ENCODE measurements around the gene CHN2.

Gene CHN2

DNA sequence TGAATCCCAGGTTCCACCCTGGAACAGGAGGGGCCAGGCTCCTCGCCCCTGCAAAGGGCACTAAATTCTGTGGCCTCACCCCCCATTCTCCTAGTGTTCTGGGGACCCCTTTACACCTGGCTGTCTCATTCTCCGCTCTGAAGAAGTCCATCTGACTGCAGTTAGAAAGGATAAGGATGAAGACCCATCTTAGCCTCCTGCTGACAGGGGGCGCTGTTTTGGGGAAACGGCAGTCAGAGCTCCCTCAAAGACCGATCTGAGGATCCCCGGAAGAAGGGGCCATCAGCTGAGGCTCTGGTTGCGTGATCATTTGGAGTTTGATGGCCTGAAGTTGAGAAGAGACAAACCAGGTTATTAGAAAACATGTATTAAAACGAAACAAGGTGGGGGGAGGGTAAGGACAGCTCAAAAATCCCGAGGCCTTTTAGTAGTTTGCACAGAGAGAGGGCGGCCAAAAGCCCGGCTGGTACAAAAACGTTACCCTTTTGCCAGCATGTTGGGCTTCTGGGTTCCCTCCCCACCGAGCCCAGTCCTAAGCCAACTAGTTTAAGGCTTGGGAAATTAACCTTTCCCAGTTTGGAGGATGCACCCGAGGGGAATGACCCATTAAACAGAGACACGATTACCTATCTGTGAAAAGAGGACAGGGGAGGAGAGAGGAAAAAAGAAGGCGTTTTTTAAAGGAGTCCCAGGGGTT lies 102.8 kb downstream of the CHN2 start:
- Histone ChIP-seq H3K27ac (no peak overlapping the region), H3K27me3 (ENCODE audit: control insufficient read depth, insufficient read depth, low read length) (no peaks in the 10 kb centered on the region), H3K9me3 (ENCODE audit: control insufficient read depth, low read length) (no peaks in the 10 kb centered on the region), H3K4me1 (no peaks in the 10 kb centered on the region), H3K4me2 (ENCODE audit: low read length) (no peak overlapping the region), H3K9ac (no peak overlapping the region), H3K79me2 (no peaks in the 10 kb centered on the region), H3K4me3 (ENCODE audit: low read depth, low read length) (no peak overlapping the region), H3K36me3 (ENCODE audit: control insufficient read depth, insufficient read depth, low read length) (no peaks in the 10 kb centered on the region), H2AFZ (no peak overlapping the region)
- TF ChIP-seq, protein P1, sequence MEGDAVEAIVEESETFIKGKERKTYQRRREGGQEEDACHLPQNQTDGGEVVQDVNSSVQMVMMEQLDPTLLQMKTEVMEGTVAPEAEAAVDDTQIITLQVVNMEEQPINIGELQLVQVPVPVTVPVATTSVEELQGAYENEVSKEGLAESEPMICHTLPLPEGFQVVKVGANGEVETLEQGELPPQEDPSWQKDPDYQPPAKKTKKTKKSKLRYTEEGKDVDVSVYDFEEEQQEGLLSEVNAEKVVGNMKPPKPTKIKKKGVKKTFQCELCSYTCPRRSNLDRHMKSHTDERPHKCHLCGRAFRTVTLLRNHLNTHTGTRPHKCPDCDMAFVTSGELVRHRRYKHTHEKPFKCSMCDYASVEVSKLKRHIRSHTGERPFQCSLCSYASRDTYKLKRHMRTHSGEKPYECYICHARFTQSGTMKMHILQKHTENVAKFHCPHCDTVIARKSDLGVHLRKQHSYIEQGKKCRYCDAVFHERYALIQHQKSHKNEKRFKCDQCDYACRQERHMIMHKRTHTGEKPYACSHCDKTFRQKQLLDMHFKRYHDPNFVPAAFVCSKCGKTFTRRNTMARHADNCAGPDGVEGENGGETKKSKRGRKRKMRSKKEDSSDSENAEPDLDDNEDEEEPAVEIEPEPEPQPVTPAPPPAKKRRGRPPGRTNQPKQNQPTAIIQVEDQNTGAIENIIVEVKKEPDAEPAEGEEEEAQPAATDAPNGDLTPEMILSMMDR (IDR thresholded peaks at IDR 0.05): no peak

DNA sequence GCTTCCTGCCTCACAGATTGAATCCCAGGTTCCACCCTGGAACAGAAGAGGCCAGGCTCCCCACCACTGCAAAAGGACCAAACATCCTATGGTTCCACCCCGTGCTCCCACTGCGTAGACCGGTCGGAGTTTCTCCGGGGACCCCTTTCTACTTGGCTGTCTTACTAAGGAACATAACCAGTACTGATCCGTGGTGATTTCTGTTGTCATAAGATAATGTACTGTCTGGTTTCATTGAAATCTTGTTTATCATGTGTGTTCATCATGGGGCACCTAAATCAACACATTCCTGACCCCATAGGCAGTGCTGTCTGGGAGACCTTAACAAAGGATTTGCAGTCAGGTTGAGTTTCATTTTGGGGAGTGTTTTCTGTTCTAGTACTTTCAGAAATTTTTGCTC lies 104.5 kb downstream of the CHN2 start:
- TF ChIP-seq, protein P1 (IDR thresholded peaks at IDR 0.05): no peak
- Histone ChIP-seq H3K9ac (no peak overlapping the region), H3K4me2 (ENCODE audit: low read length) (no peak overlapping the region), H3K36me3 (ENCODE audit: control insufficient read depth, insufficient read depth, low read length) (no peaks in the 10 kb centered on the region), H2AFZ (no peak overlapping the region), H3K27me3 (ENCODE audit: control insufficient read depth, insufficient read depth, low read length) (no peaks in the 10 kb centered on the region), H3K79me2 (no peaks in the 10 kb centered on the region), H3K4me1 (no peaks in the 10 kb centered on the region), H3K27ac (no peak overlapping the region), H3K9me3 (ENCODE audit: control insufficient read depth, low read length) (no peaks in the 10 kb centered on the region), H3K4me3 (ENCODE audit: low read depth, low read length) (no peak overlapping the region)

DNA sequence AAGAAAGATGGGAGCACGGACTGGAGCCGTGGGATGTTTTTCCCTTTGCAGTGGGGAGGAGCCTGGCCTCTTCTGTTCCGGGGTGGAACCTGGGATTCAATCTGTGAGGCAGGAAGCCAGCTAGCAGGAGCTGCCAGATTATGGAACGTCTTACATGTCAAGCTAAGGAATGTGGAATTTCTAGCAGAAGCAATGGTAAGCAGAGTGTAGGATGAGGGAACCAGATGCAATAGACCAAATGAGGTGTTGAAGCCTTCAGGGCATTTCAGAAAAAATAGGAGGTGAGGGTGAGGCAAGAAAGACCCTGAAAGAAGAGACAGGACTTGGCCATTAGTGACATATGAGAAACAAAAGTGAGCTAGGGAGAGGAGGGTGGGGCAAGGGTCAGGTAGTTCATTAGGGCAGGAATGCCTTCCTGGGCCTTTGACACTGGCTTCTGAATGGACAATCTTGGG lies 105.5 kb downstream of the CHN2 start:
- Histone ChIP-seq H3K4me1 (no peaks in the 10 kb centered on the region), H3K9ac (no peak overlapping the region), H3K36me3 (ENCODE audit: control insufficient read depth, insufficient read depth, low read length) (no peaks in the 10 kb centered on the region), H2AFZ (no peak overlapping the region), H3K27ac (no peak overlapping the region), H3K27me3 (ENCODE audit: control insufficient read depth, insufficient read depth, low read length) (no peaks in the 10 kb centered on the region), H3K4me2 (ENCODE audit: low read length) (no peak overlapping the region), H3K9me3 (ENCODE audit: control insufficient read depth, low read length) (no peaks in the 10 kb centered on the region), H3K4me3 (ENCODE audit: low read depth, low read length) (no peak overlapping the region), H3K79me2 (no peaks in the 10 kb centered on the region)
- TF ChIP-seq, protein P1 (IDR thresholded peaks at IDR 0.05): no peak

DNA sequence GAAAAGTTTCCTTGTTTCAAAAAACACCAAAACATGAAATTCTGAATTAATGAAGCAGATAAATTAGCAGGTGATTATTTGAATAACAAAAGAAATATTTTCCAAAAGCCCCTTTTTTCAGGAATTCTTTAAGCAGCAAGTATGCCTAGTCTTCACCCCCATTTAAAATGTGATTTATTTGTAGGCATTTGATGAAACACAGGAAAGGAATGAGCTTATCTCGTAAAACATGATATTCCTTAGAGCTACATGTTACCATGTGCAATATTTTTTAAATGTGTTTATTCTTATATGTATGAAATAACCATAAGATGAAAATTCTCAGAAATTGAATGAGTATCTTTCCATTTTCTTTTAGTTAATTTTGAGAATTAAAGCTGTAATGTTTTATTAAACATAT lies 106.1 kb downstream of the CHN2 start:
- no peaks in the 10 kb centered on the region for H3K79me2 ChIP-seq
- no peak overlapping the region for H2AFZ ChIP-seq
- no peak overlapping the region for H3K4me3 ChIP-seq (ENCODE audit: low read depth, low read length)
- H3K9ac ChIP-seq: no peak overlapping the region
- H3K4me1 ChIP-seq: no peaks in the 10 kb centered on the region
- no peak overlapping the region for H3K27ac ChIP-seq
- TF ChIP-seq, protein P1 (IDR thresholded peaks at IDR 0.05): no peak
- H3K4me2 ChIP-seq (ENCODE audit: low read length): no peak overlapping the region
- no peaks in the 10 kb centered on the region for H3K27me3 ChIP-seq (ENCODE audit: control insufficient read depth, insufficient read depth, low read length)
- no peaks in the 10 kb centered on the region for H3K9me3 ChIP-seq (ENCODE audit: control insufficient read depth, low read length)
- H3K36me3 ChIP-seq (ENCODE audit: control insufficient read depth, insufficient read depth, low read length): no peaks in the 10 kb centered on the region

Data from parathyroid adenoma (tissue), 2 donors.